ENCODE measurements around the gene GNPNAT1.

- TF ChIP-seq POLR2B (IDR thresholded peaks at IDR 0.05; ENCODE audit: low read depth, partially characterized antibody), result no peak
- TF ChIP-seq POLR2A (conservative IDR thresholded peaks at IDR 0.05), result no peak
- no peak for TF ChIP-seq CC2D1A (IDR thresholded peaks at IDR 0.05)
- no peak for TF ChIP-seq EGR1 (conservative IDR thresholded peaks at IDR 0.05)
- no peak for TF ChIP-seq DEAF1 (CRISPR knock-in tag; IDR thresholded peaks at IDR 0.05)
- TF ChIP-seq STAT5B (CRISPR knock-in tag; IDR thresholded peaks at IDR 0.05), result no peak
- TF ChIP-seq RBM14 (IDR thresholded peaks at IDR 0.05; ENCODE audit: borderline replicate concordance, insufficient read depth, low read depth, low read length), result no peak
- TF ChIP-seq CEBPB (tag; IDR thresholded peaks at IDR 0.05), result no peak
- no peak for TF ChIP-seq E2F3 (CRISPR knock-in tag; IDR thresholded peaks at IDR 0.05)
- TF ChIP-seq CLOCK (CRISPR knock-in tag; IDR thresholded peaks at IDR 0.05; ENCODE audit: borderline replicate concordance), result no peak
- no peak for TF ChIP-seq PKNOX1 (IDR thresholded peaks at IDR 0.05)
Measured at GRCh38 chr14:52833891-52834290, 42.5 kb upstream of the GNPNAT1 start.
